HFFc6 (cell line): ENCODE results near the gene SUGCT. TPM values are rescaled to one million over a fixed set of nuclear protein-coding genes. Genes with fewer than 3 reads are reported as not detected.

ENCODE experiments used
- DNase-seq: peaks from one replicate; pipeline ENCODE4 v3.0.0-alpha.2; 2018
- H3K27ac Mint-ChIP-seq: 2 replicates; pipeline ENCODE4 v1.8.0; 2020; ENCODE audit warnings: mild to moderate bottlenecking, mixed read lengths
- H3K27me3 Mint-ChIP-seq: 2 replicates; pipeline ENCODE4 v1.8.0; 2021; ENCODE audit warnings: mild to moderate bottlenecking, moderate library complexity, mixed read lengths; ENCODE audit not compliant: insufficient read depth
- H3K36me3 Mint-ChIP-seq: 2 replicates; pipeline ENCODE4 v1.8.0; 2021; ENCODE audit warnings: low read depth, mixed read lengths
- H3K4me1 Mint-ChIP-seq: 2 replicates; pipeline ENCODE4 v1.8.0; 2020; ENCODE audit warnings: low read depth, mixed read lengths
- H3K4me3 Mint-ChIP-seq: 2 replicates; pipeline ENCODE4 v1.8.0; 2020; ENCODE audit warnings: mild to moderate bottlenecking, moderate library complexity, mixed read lengths
- H3K9me3 Mint-ChIP-seq: 2 replicates; pipeline ENCODE4 v1.8.0; 2020; ENCODE audit warnings: mild to moderate bottlenecking, mixed read lengths
- total RNA-seq, 6 experiments: library from RNA; stranded (reverse); fragmentation: NEBNext Ultra II Directional; extraction: Animal tissue kit (Norgen Biotek cat#: 25700); gene quantifications; 2 replicates in 1 of 6; 3 replicates in 5 of 6; pipeline ENCODE4 v1.2.3, GENCODE V29; 2021
- TF ChIP-seq, protein P1 (sequence below): fragments of 200-600 bp; sonication (generic); IDR thresholded peaks from 2 replicates; pipeline ENCODE4 v1.5.0; 2021; ENCODE audit warnings: antibody characterized with exemption, mild to moderate bottlenecking

The SUGCT gene
- total RNA-seq, 6 experiments from 2014 or later: 12.9 to 20.1 (median 17.1) TPM

DNA sequence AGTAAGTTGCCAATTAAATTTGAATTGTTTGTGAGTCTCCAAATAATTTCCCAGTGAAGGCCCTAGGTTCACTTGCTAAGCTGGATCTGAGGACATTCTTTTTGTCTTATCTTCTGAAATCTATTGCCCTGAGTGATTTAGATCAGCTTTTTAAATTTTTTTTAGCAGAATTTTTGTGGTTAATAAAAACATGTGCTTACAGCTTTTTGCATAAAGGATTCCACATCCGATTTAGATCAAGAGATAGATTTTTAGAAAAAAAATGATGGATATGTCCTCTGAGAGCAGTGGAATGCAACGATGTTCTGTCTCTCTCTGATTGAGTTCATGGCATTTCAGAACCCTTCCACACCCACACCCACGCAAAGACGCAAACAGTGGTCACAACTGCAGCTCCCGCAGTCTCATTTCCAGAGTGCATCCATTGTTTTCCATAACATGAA, 358.8 kb downstream of the SUGCT start:
- Mint-ChIP-seq H3K4me1 (peaks cover 41% of the 10 kb centered on the region), H3K36me3 (peaks cover 12% of the 10 kb centered on the region), H3K4me3 (no peak overlapping the region; the same call in 1 of the 2 replicates), H3K27ac (no peak overlapping the region), H3K9me3 (peaks cover 7% of the 10 kb centered on the region; the same call in 1 of the 2 replicates), H3K27me3 (no peaks in the 10 kb centered on the region)
- TF ChIP-seq, protein P1, sequence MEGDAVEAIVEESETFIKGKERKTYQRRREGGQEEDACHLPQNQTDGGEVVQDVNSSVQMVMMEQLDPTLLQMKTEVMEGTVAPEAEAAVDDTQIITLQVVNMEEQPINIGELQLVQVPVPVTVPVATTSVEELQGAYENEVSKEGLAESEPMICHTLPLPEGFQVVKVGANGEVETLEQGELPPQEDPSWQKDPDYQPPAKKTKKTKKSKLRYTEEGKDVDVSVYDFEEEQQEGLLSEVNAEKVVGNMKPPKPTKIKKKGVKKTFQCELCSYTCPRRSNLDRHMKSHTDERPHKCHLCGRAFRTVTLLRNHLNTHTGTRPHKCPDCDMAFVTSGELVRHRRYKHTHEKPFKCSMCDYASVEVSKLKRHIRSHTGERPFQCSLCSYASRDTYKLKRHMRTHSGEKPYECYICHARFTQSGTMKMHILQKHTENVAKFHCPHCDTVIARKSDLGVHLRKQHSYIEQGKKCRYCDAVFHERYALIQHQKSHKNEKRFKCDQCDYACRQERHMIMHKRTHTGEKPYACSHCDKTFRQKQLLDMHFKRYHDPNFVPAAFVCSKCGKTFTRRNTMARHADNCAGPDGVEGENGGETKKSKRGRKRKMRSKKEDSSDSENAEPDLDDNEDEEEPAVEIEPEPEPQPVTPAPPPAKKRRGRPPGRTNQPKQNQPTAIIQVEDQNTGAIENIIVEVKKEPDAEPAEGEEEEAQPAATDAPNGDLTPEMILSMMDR: no peak
- DNase-seq: peak; percentile 19

DNA sequence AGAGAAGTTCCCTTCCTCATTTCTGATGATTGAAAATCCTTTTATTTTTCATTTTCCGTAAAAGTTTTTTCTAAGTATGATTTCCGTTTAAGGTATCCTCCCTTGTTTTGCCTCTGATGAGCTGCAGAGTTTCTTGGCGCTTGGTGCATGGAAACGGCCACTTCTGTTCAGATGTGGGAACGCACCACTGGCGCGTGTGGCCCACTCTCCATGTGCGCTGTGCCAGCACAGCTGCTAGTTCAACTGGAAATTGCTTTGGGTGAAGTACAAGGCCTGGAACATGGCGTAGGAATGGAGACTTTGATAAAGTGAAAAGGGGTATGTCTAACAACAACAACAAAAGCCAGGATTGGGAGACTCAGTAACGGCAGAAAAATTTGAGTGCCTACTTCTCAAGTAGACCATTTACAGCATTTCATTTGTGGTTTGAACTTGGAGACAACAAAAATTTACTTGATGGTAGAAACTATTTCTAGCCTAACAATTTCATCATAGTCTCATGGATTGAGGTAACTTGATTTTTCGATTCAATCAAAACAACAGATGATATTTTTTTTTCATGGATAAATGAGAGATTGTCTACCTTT, 364.2 kb downstream of the SUGCT start:
- H3K9me3 Mint-ChIP-seq: no peaks in the 10 kb centered on the region
- DNase-seq: no peak
- TF ChIP-seq, protein P1: no peak

DNA sequence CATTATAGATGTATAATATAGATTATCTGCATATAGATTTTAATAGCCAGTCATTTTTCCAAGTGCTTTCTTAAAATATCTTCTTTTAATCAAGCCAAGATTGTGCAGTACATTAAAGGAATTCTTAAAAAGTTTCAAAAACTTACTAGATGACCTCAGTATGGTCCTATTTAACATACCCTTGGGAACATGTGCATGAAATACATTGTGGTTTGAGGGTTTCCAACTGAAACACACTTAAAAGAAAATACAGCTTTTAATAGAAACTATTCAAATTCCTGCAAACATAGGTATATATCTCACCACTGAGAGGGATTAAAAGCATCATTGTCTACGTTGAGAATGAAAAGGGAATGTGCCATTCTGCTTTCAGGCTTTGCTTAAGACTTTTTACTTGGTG, 364.9 kb downstream of the SUGCT start:
- DNase-seq: no peak
- TF ChIP-seq, protein P1: no peak
- Mint-ChIP-seq H3K36me3 (no peaks in the 10 kb centered on the region), H3K27ac (no peak overlapping the region), H3K27me3 (no peaks in the 10 kb centered on the region), H3K9me3 (no peaks in the 10 kb centered on the region), H3K4me1 (no peaks in the 10 kb centered on the region), H3K4me3 (no peak overlapping the region)

More for the DNA sequence above, 364.2 kb downstream of the SUGCT start:
- Mint-ChIP-seq H3K36me3 (no peaks in the 10 kb centered on the region), H3K4me3 (no peak overlapping the region), H3K27me3 (no peaks in the 10 kb centered on the region), H3K4me1 (peaks cover 3% of the 10 kb centered on the region), H3K27ac (no peak overlapping the region)

DNA sequence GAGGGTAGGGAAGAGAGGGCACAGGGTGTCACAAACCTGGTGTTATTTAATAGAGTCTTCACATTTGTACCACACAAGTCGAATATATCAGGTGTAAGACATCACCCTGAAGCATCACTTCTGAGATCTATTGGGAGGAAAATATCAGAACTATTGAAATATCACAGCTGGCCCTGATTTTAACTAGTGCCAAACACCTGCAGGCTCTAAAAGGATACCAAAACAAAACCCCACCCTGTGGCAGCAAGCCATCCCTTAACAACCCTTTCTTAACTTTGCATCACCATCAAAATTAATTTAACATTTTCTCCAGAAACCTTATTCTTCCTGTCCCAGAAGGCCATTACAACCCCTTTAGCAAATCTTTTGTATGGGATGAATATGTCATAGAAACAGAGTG, 365.4 kb downstream of the SUGCT start:
- Mint-ChIP-seq H3K4me3 (no peak overlapping the region), H3K27ac (no peak overlapping the region), H3K9me3 (no peaks in the 10 kb centered on the region), H3K27me3 (no peaks in the 10 kb centered on the region), H3K36me3 (no peaks in the 10 kb centered on the region), H3K4me1 (no peaks in the 10 kb centered on the region)
- no peak for DNase-seq
- TF ChIP-seq, protein P1: no peak

DNA sequence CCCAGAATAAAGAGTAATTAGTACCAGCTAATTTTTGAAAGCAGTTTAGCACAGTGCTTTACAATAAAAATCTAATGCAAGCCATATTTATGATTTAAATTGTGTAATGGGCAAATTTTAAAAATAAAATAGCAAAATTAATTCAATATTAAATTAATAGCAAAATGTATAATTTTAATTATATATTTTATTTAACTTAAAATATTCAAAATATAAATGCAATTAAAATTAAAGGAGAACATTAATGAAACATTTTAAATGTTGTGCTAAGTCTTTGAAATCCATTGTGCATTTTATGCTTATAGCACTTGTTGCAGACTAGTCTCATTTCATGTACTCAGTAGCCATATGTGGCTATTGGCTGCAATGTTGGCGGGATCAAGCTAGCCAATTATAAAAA, 367.6 kb downstream of the SUGCT start:
- DNase-seq: no peak
- Mint-ChIP-seq H3K4me3 (no peak overlapping the region), H3K27me3 (no peaks in the 10 kb centered on the region), H3K9me3 (peaks cover 14% of the 10 kb centered on the region), H3K27ac (no peak overlapping the region), H3K36me3 (peaks cover 15% of the 10 kb centered on the region), H3K4me1 (no peaks in the 10 kb centered on the region)
- TF ChIP-seq, protein P1: no peak
